ENCODE results near the gene PHLDB2. TPM values are rescaled to one million over a fixed set of nuclear protein-coding genes. Genes with fewer than 3 reads are reported as not detected.

PHLDB2 gene
- total and polyA plus RNA-seq, 2 of the 4 experiments (the other 2 are of a cell fraction) = 10.6 to 28.7 TPM

DNA sequence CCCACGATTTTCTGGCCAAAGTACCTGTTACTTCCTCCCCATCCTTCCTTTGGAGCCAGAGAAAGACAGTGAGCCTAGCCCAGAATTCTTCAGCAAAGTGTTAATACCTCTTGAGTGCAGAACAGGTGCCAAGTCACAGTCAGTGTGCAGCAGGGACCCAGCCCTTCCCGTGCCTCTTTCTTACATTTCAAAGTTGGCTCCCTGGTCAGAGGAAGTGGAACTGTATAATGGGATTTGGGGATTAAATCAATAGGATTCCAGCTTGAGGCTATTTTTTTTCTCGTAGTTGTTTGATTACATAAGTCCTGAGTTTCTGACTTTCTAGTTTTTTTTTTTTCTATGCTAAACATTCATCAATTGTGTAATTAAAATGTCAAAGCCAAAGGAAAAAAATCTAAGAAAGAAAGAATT, 67.2 kb downstream of the PHLDB2 start:
- Histone ChIP-seq H2BK20ac (ENCODE audit: low read depth, low read length) (no peak overlapping the region), H2AK5ac (ENCODE audit: low read depth, low read length) (no peak overlapping the region), H2AFZ (replicated peaks; ENCODE audit: low read length, poor library complexity) (no peak overlapping the region), H2BK5ac (ENCODE audit: low read depth, low read length, poor library complexity, severe bottlenecking) (no peak overlapping the region), H3K4me2 (ENCODE audit: low read depth, low read length) (no peak overlapping the region), H3K23ac (ENCODE audit: low read depth, low read length) (no peak overlapping the region), H4K5ac (ENCODE audit: low read depth, low read length) (no peak overlapping the region), H3K14ac (replicated peaks; ENCODE audit: low read depth, low read length) (no peak overlapping the region), H3K4ac (ENCODE audit: low read depth, low read length) (no peak overlapping the region), H2AK9ac (replicated peaks; ENCODE audit: low read depth, low read length, poor library complexity) (no peak overlapping the region), H3K9me3 (ENCODE audit: control insufficient read depth, insufficient read depth, low read length) (no peaks in the 10 kb centered on the region), H3K79me1 (ENCODE audit: low read depth in 1 of 2, low read length in 2 of 2) (no peaks in the 10 kb centered on the region; a peak in 1 of 4 replicates), H3K27ac (ENCODE audit: insufficient read depth, low read length) (no peak overlapping the region), H3K18ac (ENCODE audit: low read depth, low read length) (no peak overlapping the region), H3K27me3 (ENCODE audit: control insufficient read depth, insufficient read depth, low read length) (no peaks in the 10 kb centered on the region), H4K91ac (ENCODE audit: insufficient read depth, low read depth, low read length) (no peak overlapping the region), H3K4me3 (ENCODE audit: insufficient read depth, low read depth, low read length) (no peak overlapping the region), H3K9ac (ENCODE audit: low read depth, low read length) (no peak overlapping the region), H4K8ac (ENCODE audit: low read depth in 2 of 2, low read length in 2 of 2) (no peak overlapping the region), H4K20me1 (ENCODE audit: insufficient read depth, low read length) (no peaks in the 10 kb centered on the region), H3K36me3 (ENCODE audit: control insufficient read depth, insufficient read depth, low read length) (peaks cover 14% of the 10 kb centered on the region), H3K9me1 (ENCODE audit: insufficient read depth, low read length) (no peaks in the 10 kb centered on the region), H3K56ac (ENCODE audit: extremely low read depth, insufficient read depth, low read length) (no peak overlapping the region), H3K4me1 (ENCODE audit: control insufficient read depth, insufficient read depth, low read length) (peaks cover 2% of the 10 kb centered on the region), H2BK120ac (ENCODE audit: low read depth, low read length) (no peak overlapping the region), H2BK15ac (ENCODE audit: low read depth, low read length) (no peak overlapping the region)
- intact Hi-C loops (cut with micrococcal nuclease) = no loop called here
- no peak for DNase-seq
- no peak for TF ChIP-seq POLR2A (IDR thresholded peaks at IDR 0.05; ENCODE audit: low read depth, low read length)
- TF ChIP-seq RFX5 (IDR thresholded peaks at IDR 0.05; ENCODE audit: low read depth, low read length) = no peak
- no TSS peak for BruUV-seq (replicated peaks)
- ChIA-PET POLR2A (ENCODE audit: unreplicated experiment) (no interaction called here), CTCF (no interaction called here)
- no CpG with 5 or more reads among the region's 3 CpGs for WGBS, 2 experiments (ENCODE audit: extremely low coverage in 2 of 2, insufficient read length in 1 of 2)
- in situ Hi-C loops (cut with MboI; ENCODE audit: low sequenced_read_pairs) = no loop called here
- ATAC-seq (ENCODE audit: low read depth) = no peak
- dilution Hi-C loops (cut with HindIII; ENCODE audit: low sequenced_read_pairs, unreplicated experiment) = no loop called here

All from IMR-90 (cell line).